ENCODE data around the gene PHF12.

DNA sequence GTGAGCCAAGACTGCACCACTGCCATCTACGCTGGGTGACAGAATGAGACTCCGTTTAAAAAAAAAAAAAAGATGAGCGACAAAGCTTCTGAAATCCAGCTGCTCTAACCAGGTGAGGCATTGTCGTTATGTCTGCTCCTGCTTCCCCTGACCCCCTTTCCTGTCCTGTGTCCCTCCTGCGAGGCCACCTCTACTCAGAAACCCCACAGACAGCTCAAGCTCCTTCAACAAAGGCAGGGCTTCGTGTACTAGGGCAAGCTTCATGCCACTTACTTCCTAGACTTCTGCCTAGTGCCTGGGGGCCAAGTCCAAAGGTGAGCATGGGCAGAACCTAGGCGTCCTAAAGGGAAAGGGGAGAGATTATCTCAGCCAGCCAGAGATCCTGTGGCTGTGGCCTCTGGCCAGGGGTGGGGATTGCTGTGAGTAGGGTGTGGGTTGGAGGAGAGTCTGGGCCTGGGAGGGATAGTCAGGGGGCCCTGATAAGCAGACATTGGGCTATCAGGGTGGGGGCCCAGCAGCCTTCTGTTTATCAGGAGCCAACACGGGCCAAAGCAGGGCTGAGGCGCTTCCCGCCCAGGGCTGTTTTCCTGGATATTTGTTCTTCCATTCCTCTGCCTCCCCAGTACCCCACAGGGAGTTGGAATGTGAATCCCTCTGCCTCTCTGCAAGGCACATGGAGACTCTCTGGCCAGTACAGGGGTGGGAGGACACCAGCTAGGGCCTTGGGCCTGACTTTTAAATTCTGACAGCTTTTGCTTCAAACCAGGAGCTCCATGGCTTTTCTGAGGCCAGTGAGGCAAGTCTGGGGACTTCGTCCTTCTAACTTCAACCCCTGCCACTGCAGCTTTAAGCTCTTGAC, 86.1 kb downstream of the PHF12 start:
- TF ChIP-seq CTCF (IDR thresholded peaks at IDR 0.05) (no peak), POLR2A (IDR thresholded peaks at IDR 0.05) (no peak)
